H1 (cell line): Measurements from ENCODE around the gene NPBWR2. TPM values are rescaled to one million over a fixed set of nuclear protein-coding genes. Genes with fewer than 3 reads are reported as not detected.

ENCODE experiments used
- CTCF ChIA-PET: fragments of 300-600 bp; sonication (Branson Sonifier 250); formaldehyde crosslinking; loops from one replicate; lab custom pipeline; 2021; ENCODE audit not compliant: partially characterized antibody; lab: Charles Lee
- POLR2A ChIA-PET: fragments of 300-600 bp; sonication (Branson Sonifier 250); formaldehyde crosslinking; loops from one replicate; lab custom pipeline; 2021; ENCODE audit warnings: inconsistent platforms; ENCODE audit not compliant: partially characterized antibody; lab: Charles Lee
- DNase-seq, 2 experiments: peaks; one replicate each; pipeline versions ENCODE4 v3.0.0 to v3.0.0-alpha.2; 2010 to 2022; ENCODE audit warnings: low spot score in 2 of 2, low read depth in 1 of 2, mixed read lengths in 1 of 2
- FAIRE-seq: peaks from 2 replicates; lab custom pipeline; 2011; peaks lifted over from hg19 to GRCh38; lab: Jason Lieb, UNC
- H2AFZ ChIP-seq: 2 replicates; pipeline ENCODE4 v1.8.1; 2012; ENCODE audit warnings: low read length, inconsistent platforms
- H2AK5ac ChIP-seq: 2 replicates; pipeline ENCODE4 v1.6.1; 2013; ENCODE audit warnings: low read depth, low read length
- H2BK120ac ChIP-seq: replicated peaks from 2 replicates; pipeline ENCODE3; 2013; ENCODE audit warnings: low read depth, low read length, inconsistent platforms
- H2BK12ac ChIP-seq: 2 replicates; pipeline ENCODE4 v1.6.1; 2013; ENCODE audit warnings: low read depth, low read length
- H2BK15ac ChIP-seq: 2 replicates; pipeline ENCODE4 v1.6.1; 2013; ENCODE audit warnings: low read length
- H2BK20ac ChIP-seq: 2 replicates; pipeline ENCODE4 v1.6.1; 2013; ENCODE audit warnings: low read length
- H2BK5ac ChIP-seq: 2 replicates; pipeline ENCODE4 v1.6.1; 2013; ENCODE audit warnings: low read depth, low read length
- H3K14ac ChIP-seq: 2 replicates; pipeline ENCODE4 v1.6.1; 2013; ENCODE audit warnings: inconsistent platforms; ENCODE audit not compliant: insufficient read length
- H3K18ac ChIP-seq: 2 replicates; pipeline ENCODE4 v1.6.1; 2013; ENCODE audit warnings: low read length; ENCODE audit errors: extremely low read depth
- H3K23ac ChIP-seq: 2 replicates; pipeline ENCODE4 v1.6.1; 2013; ENCODE audit warnings: inconsistent platforms; ENCODE audit not compliant: insufficient read length
- H3K23me2 ChIP-seq: 2 replicates; pipeline ENCODE4 v1.6.1; 2013; ENCODE audit warnings: low read depth, low read length
- H3K27ac ChIP-seq: 2 replicates; pipeline ENCODE4 v1.6.1; 2011; ENCODE audit warnings: low read depth, low read length, inconsistent platforms
- H3K27me3 ChIP-seq, 4 experiments: replicated peaks in 1 of 4; 1 replicate in 1 of 4; 2 replicates in 3 of 4; pipeline versions ENCODE4 v1.6.1 to v1.8.1; 2011 to 2013; ENCODE audit warnings: low read length in 3 of 4, mild to moderate bottlenecking in 3 of 4, inconsistent platforms in 2 of 4, mixed read lengths in 2 of 4, moderate library complexity in 1 of 4; ENCODE audit not compliant: control insufficient read depth in 3 of 4, insufficient read depth in 3 of 4; ENCODE audit errors: extremely low read depth in 1 of 4
- H3K36me3 ChIP-seq, 4 experiments: 2 replicates each; pipeline versions ENCODE4 v1.6.1 to v1.8.1; 2011 to 2013; ENCODE audit warnings: mild to moderate bottlenecking in 4 of 4, low read length in 3 of 4, moderate library complexity in 2 of 4, control low read depth in 1 of 4, inconsistent platforms in 1 of 4; ENCODE audit not compliant: insufficient read depth in 4 of 4, control insufficient read depth in 2 of 4
- H3K4ac ChIP-seq: replicated peaks from 2 replicates; pipeline ENCODE3; 2013; ENCODE audit warnings: low read length, low read depth, mixed read lengths, inconsistent platforms; ENCODE audit not compliant: insufficient read length
- H3K4me1 ChIP-seq, 4 experiments: replicated peaks in 1 of 4; 1 replicate in 1 of 4; 2 replicates in 3 of 4; pipeline versions ENCODE4 v1.6.1 to v1.8.1; 2011 to 2013; ENCODE audit warnings: low read length in 3 of 4, inconsistent platforms in 2 of 4, mixed read lengths in 1 of 4; ENCODE audit not compliant: insufficient read depth in 4 of 4, control insufficient read depth in 3 of 4
- H3K4me2 ChIP-seq, 2 experiments: 2 replicates each; pipeline versions ENCODE4 v1.6.1 to v1.8.1; 2011 to 2013; ENCODE audit warnings: low read depth in 2 of 2, low read length in 2 of 2, control low read depth in 1 of 2, inconsistent platforms in 1 of 2, mild to moderate bottlenecking in 1 of 2; ENCODE audit not compliant: insufficient read depth in 1 of 2
- H3K4me3 ChIP-seq, 4 experiments: fragments of 200-600, 300-600 bp in 1 of 4; sonication (generic), shearing (Covaris generic), sonication (Bioruptor Twin) in 1 of 4; 2 replicates each; pipeline versions ENCODE4 v1.5.1 to v1.8.1; 2011 to 2016; ENCODE audit warnings: low read length in 4 of 4, low read depth in 3 of 4, control low read depth in 2 of 4, inconsistent platforms in 2 of 4, mild to moderate bottlenecking in 2 of 4, mixed read lengths in 1 of 4, moderate library complexity in 1 of 4; ENCODE audit not compliant: insufficient read depth in 2 of 4; ENCODE audit errors: extremely low read depth in 1 of 4
- H3K56ac ChIP-seq: replicated peaks from 2 replicates; pipeline ENCODE3; 2013; ENCODE audit warnings: low read depth, mild to moderate bottlenecking, mixed read lengths, low read length, inconsistent platforms; ENCODE audit not compliant: insufficient read length
- H3K79me1 ChIP-seq: 2 replicates; pipeline ENCODE4 v1.6.1; 2013; ENCODE audit warnings: low read depth, low read length, control low read depth
- H3K79me2 ChIP-seq, 2 experiments: 2 replicates each; pipeline versions ENCODE4 v1.6.1 to v1.8.1; 2012 to 2013; ENCODE audit warnings: low read length in 2 of 2, mild to moderate bottlenecking in 2 of 2, inconsistent platforms in 1 of 2; ENCODE audit not compliant: insufficient read depth in 2 of 2, control insufficient read depth in 1 of 2
- H3K9ac ChIP-seq, 4 experiments: replicated peaks in 1 of 4; 1 replicate in 1 of 4; 2 replicates in 3 of 4; pipeline versions ENCODE4 v1.6.1 to v1.8.1; 2011 to 2013; ENCODE audit warnings: low read depth in 3 of 4, low read length in 3 of 4, control low read depth in 2 of 4, mild to moderate bottlenecking in 2 of 4, moderate library complexity in 2 of 4, inconsistent platforms in 1 of 4; ENCODE audit errors: extremely low read depth in 1 of 4
- H3K9me3 ChIP-seq, 2 experiments: 2 replicates each; pipeline versions ENCODE4 v1.6.1 to v1.8.1; 2012 to 2013; ENCODE audit warnings: mild to moderate bottlenecking in 2 of 2, moderate library complexity in 2 of 2, control low read depth in 1 of 2, inconsistent platforms in 1 of 2, low read depth in 1 of 2, low read length in 1 of 2, mixed read lengths in 1 of 2; ENCODE audit not compliant: insufficient read depth in 2 of 2
- H4K20me1 ChIP-seq, 2 experiments: replicated peaks in 1 of 2; 2 replicates each; pipeline versions ENCODE3 to v1.8.1; 2011 to 2013; ENCODE audit warnings: inconsistent platforms in 2 of 2, low read length in 2 of 2, mild to moderate bottlenecking in 1 of 2; ENCODE audit not compliant: insufficient read depth in 2 of 2, control insufficient read depth in 1 of 2
- H4K5ac ChIP-seq: 2 replicates; pipeline ENCODE4 v1.6.1; 2013; ENCODE audit warnings: low read length, low read depth, mixed read lengths, inconsistent platforms; ENCODE audit not compliant: insufficient read length
- H4K8ac ChIP-seq: 2 replicates; pipeline ENCODE4 v1.8.0; 2013; ENCODE audit warnings: mild to moderate bottlenecking, moderate library complexity, low read length, inconsistent platforms; ENCODE audit not compliant: insufficient read depth; ENCODE audit errors: extremely low read depth
- H4K91ac ChIP-seq: replicated peaks from 2 replicates; pipeline ENCODE3; 2013; ENCODE audit warnings: low read length, mixed read lengths, inconsistent platforms; ENCODE audit not compliant: insufficient read length
- ATF3 ChIP-seq: IDR thresholded peaks from 2 replicates; pipeline ENCODE4 v1.6.1; 2011; ENCODE audit warnings: low read depth, mild to moderate bottlenecking, low read length; ENCODE audit not compliant: insufficient read depth
- CEBPB ChIP-seq: IDR thresholded peaks from 2 replicates; pipeline ENCODE4 v1.6.1; 2012; ENCODE audit warnings: low read depth, low read length
- CTCF ChIP-seq, 3 experiments: IDR thresholded peaks; 1 replicate in 2 of 3; 2 replicates in 1 of 3; pipeline versions ENCODE4 v1.5.1 to v1.6.1; 2011; ENCODE audit warnings: low read length in 3 of 3, mild to moderate bottlenecking in 3 of 3, inconsistent platforms in 2 of 3, low read depth in 1 of 3, moderate library complexity in 1 of 3; ENCODE audit not compliant: insufficient read depth in 1 of 3; ENCODE audit errors: control extremely low read depth in 1 of 3
- HDAC6 ChIP-seq: IDR thresholded peaks from one replicate; pipeline ENCODE4 v1.7.1; 2012; ENCODE audit warnings: low read depth, mild to moderate bottlenecking, inconsistent platforms, low read length, moderate library complexity
- MAFK ChIP-seq: IDR thresholded peaks from 2 replicates; pipeline ENCODE4 v1.6.1; 2012; ENCODE audit warnings: low read depth, mild to moderate bottlenecking, improper control_type of control experiment, low read length
- MAX ChIP-seq: IDR thresholded peaks from 2 replicates; pipeline ENCODE4 v1.6.1; 2012; ENCODE audit warnings: inconsistent platforms
- TAF7 ChIP-seq: optimal IDR thresholded peaks from 2 replicates; pipeline ENCODE3; 2011; ENCODE audit warnings: low read depth, mild to moderate bottlenecking, inconsistent platforms, low read length, moderate library complexity, borderline replicate concordance
- TCF12 ChIP-seq: IDR thresholded peaks from 2 replicates; pipeline ENCODE4 v1.6.1; 2011; ENCODE audit warnings: low read depth, mild to moderate bottlenecking, low read length
- WGBS, 2 experiments: shearing (Covaris generic) in 1 of 2; methylation state at CpG; one replicate each; pipeline versions ENCODE4 v1.1.6 to v1.1.7; 2013 to 2015; ENCODE audit warnings: low lambda C conversion rate in 2 of 2, mixed read lengths in 2 of 2, inconsistent platforms in 1 of 2, low coverage in 1 of 2, missing lambda C conversion rate in 1 of 2; ENCODE audit not compliant: insufficient replicate concordance in 2 of 2, insufficient coverage in 1 of 2, insufficient read length in 1 of 2; ENCODE audit errors: extremely low coverage in 1 of 2, missing lambda C conversion rate in 1 of 2; 5-methylcytosine and 5-hydroxymethylcytosine counted together
- polyA plus RNA-seq, 7 experiments: library from polyadenylated mRNA; depleted of rRNA in 3 of 7; stranded (reverse) in 5 of 7; unstranded in 2 of 7; fragments of >200 nt in 5 of 7; fragments of 200-250 nt in 2 of 7; gene quantifications; 1 replicate in 5 of 7; 2 replicates in 1 of 7; 4 replicates in 1 of 7; pipeline versions ENCODE4 v1.2.1 to v1.2.3, GENCODE V29; 2011 to 2013; ENCODE audit warnings: missing spikeins in 2 of 7, mixed read lengths in 2 of 7
- total RNA-seq: library from RNA; stranded (reverse); fragmentation: NEBNext Ultra II Directional; extraction: Animal tissue kit (Norgen Biotek cat#: 25700); gene quantifications from 2 replicates; pipeline ENCODE4 v1.2.1, GENCODE V29; 2021

NPBWR2 gene
- total and polyA plus RNA-seq, 2 of the 8 experiments (the other 6 are each of a cell fraction or from before 2014, with no cell fraction given), result not detected

- no peak overlapping the region for H4K91ac ChIP-seq
- H3K27me3 ChIP-seq, result peaks cover 6 to 55% (median 42%) of the 10 kb centered on the region in 4 experiments
- peak overlapping the region; percentile 88 to 98 for H3K4me2 ChIP-seq
- no peaks in the 10 kb centered on the region for H3K79me2 ChIP-seq
- CTCF ChIA-PET, result interaction anchor here (0.7 to 13.0 kb wide), 15 partner anchors 10 to 320 kb away, joined by 3 to 144 read pairs (median 4); partner anchors contain the start of genes SOX18 and TCEA2
- H2BK15ac ChIP-seq, result 0 out of 2 replicates have a peak overlapping the region, but pooled peaks have one; percentile 29
- H3K4ac ChIP-seq, result no peak overlapping the region
- DNase-seq (peak in 1 of 2 experiments; percentile 87), FAIRE-seq (no peak)
- H3K9me3 ChIP-seq, result no peaks in the 10 kb centered on the region
- H3K23ac ChIP-seq, result no peak overlapping the region
- 13% methylated on average over 7 of the region's 52 CpGs; no CpG with 5 or more reads in 1 of the 2 experiments for WGBS, 2 experiments
- peak overlapping the region; percentile 68; the same call in 1 of the 2 replicates for H2BK12ac ChIP-seq
- H3K79me1 ChIP-seq, result no peaks in the 10 kb centered on the region
- peak overlapping the region; percentile 63; the same call in 1 of the 2 replicates for H4K8ac ChIP-seq
- no peak overlapping the region for H3K9ac ChIP-seq
- no peak overlapping the region for H3K14ac ChIP-seq
- no peaks in the 10 kb centered on the region for H3K36me3 ChIP-seq
- H2BK120ac ChIP-seq, result no peak overlapping the region
- H2AK5ac ChIP-seq, result no peak overlapping the region
- H3K4me3 ChIP-seq, result peak overlapping the region; percentile 42 to 73 (median 52); a peak in 7 of 8 replicates
- H3K27ac ChIP-seq, result no peak overlapping the region
- H2BK5ac ChIP-seq, result no peak overlapping the region; the same call in 1 of the 2 replicates
- peak overlapping the region; percentile 9 for H4K5ac ChIP-seq
- peak overlapping the region; percentile 32; the same call in 1 of the 2 replicates for H3K18ac ChIP-seq
- H3K56ac ChIP-seq, result no peak overlapping the region
- H4K20me1 ChIP-seq, result peaks cover 0 to 1% of the 10 kb centered on the region in 2 experiments
- peaks cover 0 to 33% (median 19%) of the 10 kb centered on the region in 4 experiments; a peak in 6 of 7 replicates for H3K4me1 ChIP-seq
- H2BK20ac ChIP-seq, result no peak overlapping the region
- POLR2A ChIA-PET, result interaction anchor here (0.6 to 1.4 kb wide), 3 partner anchors 10 to 16 kb away, joined by 3 to 6 read pairs (median 5); no protein-coding TSS in a partner anchor
- peaks cover 22% of the 10 kb centered on the region; the same call in 1 of the 2 replicates for H3K23me2 ChIP-seq
- no peak overlapping the region for H2AFZ ChIP-seq
- TF ChIP-seq CEBPB, result no peak
- peak; percentile 51 to 75 (median 70) for TF ChIP-seq CTCF (IDR thresholded peaks at IDR 0.05; ENCODE audit: control extremely low read depth in 1 of 3, insufficient read depth in 1 of 3, low read depth in 1 of 3, low read length in 3 of 3)
- TF ChIP-seq MAX, result no peak
- TF ChIP-seq MAFK, result no peak
- no peak for TF ChIP-seq TAF7
- no peak for TF ChIP-seq ATF3
- no peak for TF ChIP-seq HDAC6
- 0 out of 2 replicates have a peak, but pooled peaks have one; percentile 30 for TF ChIP-seq TCF12
Observed at GRCh38 chr20:64083378-64083803, 24.0 kb downstream of the NPBWR2 start.
